LHCN-M2 (cell line): ENCODE data around the gene TBC1D9. TPM values are rescaled to one million over a fixed set of nuclear protein-coding genes. Genes with fewer than 3 reads are reported as not detected.

Source experiments
- DNase-seq: peaks from one replicate; pipeline ENCODE4 v3.0.0-alpha.2; 2012; ENCODE audit warnings: low read depth
- total RNA-seq: library from RNA; depleted of rRNA; stranded (reverse); fragments of >200 nt; gene quantifications from 2 replicates; pipeline ENCODE4 v1.2.3, GENCODE V29; 2014

Gene TBC1D9
- total RNA-seq, 1 experiment from 2014 or later = 20.3 TPM

DNA sequence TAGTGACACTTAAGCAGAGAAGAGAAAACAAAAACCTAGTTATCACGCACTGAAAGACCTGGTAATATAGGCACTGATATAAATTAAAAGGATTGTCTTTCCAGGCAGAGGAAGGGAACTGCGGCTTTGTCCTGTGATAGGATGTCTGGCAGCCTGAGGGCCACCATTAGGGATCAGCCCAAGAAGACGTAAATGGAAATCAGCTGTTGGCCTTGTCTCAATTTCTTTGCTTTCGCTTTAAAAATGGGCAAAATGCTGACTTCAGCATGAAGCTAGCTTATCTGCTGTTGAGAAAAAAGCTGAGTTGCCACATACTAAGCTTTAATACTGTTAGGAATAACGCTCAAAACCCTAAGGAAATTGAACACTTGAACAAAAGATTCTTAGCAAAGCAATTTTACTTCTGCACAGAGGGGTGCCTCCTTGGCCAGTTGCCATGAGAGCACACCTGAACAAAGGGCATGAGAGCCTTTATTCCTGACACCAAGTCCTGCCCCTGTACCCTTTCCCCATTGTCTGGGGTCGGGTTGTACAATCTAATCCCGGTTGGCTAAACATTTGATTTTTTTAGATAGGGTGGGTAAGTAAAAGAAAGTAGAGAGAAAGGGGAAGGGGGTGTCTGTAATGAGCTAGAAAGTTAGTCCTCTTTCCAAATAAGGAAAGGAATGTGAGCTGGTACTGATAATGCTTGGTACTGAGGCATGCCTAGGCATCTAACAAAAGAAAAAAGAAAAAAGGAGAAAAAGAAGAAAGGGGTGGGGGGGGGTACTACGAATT lies 102.3 kb downstream of the TBC1D9 start:
- no peak for DNase-seq

DNA sequence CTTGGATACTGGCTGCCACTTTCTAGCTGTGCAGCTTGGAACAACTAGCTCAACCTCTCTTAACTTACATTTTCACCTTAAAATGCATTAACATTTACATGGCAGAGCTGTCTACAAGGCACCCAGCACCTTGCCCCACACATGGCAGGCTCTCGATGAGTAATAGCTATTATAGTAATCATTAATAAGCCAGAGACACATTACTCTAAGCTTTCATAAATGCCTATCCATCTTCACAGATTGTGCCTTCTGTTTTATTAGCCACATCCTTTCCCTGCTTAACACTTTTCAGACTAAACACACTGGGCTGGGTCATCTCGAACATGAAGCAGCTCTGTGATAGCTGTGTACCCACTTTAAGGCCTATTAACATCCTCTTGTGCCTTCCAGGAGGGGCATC lies 103.6 kb downstream of the TBC1D9 start:
- no peak for DNase-seq

DNA sequence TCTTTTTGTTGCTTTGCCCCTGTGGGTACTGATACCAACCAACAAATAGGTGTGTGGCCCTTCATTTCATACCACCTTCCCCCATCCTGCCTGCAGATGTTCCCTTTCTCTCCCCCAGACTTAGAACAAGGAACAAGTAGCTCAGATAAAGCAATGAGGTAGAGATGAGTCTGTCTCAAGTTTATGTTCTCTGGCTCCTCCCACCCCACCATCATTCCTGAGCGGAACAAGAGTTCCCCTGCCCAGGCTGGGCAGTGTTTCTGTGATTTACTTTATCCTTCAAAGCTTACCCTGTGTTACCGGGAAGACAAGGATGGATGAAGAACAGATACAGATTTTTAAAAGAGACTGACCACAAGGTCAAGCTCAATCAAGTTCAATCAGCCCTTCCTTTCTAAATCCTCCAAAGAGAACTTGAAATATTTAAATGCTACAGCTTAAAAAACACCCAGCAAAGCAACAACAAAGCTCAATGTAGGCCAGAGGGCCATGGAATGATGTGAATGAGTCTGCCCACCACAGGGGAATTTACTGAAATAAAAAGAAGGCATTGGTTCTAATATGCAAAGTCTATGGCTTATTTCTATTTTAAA lies 107.4 kb downstream of the TBC1D9 start:
- DNase-seq = no peak

DNA sequence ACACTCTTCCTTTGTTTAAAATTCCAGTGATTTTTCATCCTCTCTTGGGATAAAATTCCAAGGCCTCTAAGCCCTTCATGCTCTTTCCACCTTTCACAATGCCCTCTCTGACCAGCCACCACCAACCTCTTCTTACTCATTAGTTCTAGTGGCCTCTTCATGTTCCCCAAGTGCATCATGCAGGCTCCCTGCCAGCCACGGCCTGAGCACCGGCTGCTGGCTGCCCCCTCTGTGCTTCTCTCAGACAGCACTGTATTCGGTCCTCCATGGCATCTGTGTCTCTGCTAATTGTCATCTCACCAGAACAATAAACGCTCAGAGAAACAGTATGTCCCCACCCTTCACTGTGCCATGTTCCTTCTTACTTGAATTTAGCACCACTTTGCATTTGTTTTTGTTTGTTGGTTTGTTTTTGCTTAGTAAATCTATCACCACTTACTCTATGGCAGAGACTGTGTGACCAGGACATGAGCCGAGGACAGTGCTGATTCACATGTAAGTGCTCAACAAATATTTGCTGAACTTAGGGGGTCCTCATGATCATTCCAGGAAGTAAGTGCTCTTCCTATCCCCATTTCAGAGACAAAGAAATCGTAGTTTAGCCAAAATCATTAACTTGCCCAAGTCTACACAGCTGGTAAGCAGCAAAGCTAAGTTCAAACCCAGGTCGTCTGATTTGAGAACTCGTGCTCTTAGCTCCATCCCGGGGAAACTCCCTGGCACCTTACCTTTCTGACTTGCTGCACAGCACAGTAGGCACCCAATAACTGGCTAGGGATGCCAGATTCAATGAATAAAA lies 110.4 kb downstream of the TBC1D9 start:
- no peak for DNase-seq

DNA sequence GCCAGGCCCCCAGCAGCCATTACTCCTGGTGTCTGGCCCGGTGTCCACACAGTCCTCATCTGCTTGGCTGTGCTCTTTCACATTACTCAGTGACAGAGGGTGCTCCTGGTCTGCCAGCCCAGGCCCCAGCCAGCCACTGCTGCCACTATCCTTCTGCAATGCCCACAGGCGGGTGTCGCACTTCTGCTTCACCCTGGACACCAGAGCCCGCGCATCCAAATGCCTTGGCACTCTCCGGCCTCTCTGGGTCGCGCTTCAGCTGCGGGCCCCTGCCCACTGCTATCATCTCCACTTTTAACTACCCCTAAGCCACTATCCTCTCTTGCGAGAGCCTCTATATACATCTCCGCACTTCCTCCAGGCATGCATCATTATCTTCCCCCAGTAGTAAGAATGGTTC lies 111.0 kb downstream of the TBC1D9 start:
- DNase-seq = no peak

DNA sequence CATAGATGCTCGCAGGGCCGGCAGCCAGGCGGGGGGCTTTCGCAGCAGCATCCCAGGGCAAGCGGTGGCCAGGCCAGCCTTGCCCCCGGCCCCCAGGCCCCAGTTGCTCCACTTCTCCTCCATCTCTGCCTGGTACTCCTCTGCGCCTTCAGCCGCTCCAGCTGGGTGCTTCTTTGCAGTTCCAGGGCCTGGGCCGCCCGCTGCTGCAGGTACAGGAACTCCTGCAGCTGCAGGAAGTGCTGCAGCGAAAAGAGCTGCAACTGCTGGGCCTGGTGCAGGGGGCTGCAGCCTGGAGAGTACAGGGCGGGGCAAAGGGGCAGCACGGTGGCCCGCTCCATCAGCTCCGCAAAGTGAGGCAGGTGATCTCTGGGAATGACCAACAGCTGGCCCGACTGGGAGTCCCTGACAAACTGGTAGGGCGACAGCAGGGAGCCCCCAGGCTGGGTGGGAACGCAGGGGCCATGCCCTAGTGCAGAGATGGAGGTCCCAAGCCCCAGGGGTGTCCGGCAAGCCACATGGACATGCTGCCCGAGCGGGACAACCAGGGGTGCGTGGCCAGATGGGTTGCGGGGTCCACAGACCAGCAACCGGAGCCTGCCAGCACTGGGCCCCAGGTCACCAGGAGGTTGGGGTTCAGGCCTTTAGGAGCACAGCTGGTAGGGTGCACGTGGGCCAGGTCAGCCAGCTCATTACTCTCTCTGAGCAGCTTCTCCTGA lies 111.6 kb downstream of the TBC1D9 start:
- DNase-seq = no peak

DNA sequence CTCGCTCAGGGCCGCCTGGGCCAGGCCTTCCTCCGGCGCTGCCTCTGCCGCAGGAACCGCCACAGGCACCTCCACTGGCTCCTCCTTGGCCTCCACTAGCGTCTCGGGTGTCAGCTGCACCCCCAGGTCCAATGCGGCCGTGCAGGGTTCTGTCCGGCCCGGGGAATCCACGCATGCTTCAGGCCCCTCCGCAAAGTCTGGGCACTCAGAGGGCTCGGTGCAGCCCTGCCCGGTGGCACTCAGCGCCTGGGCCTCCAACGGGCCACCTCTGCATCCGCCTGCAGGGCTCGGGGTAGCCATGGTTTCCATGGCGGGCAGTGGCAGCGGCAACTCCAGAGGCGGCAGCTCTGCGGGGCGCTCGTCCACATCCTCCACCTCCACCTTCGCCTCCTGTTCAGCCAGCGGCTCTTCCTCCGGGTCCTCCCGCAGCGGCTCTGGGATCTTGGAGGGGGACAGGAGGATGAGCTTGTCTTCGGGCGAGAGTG lies 112.6 kb downstream of the TBC1D9 start:
- DNase-seq = no peak

DNA sequence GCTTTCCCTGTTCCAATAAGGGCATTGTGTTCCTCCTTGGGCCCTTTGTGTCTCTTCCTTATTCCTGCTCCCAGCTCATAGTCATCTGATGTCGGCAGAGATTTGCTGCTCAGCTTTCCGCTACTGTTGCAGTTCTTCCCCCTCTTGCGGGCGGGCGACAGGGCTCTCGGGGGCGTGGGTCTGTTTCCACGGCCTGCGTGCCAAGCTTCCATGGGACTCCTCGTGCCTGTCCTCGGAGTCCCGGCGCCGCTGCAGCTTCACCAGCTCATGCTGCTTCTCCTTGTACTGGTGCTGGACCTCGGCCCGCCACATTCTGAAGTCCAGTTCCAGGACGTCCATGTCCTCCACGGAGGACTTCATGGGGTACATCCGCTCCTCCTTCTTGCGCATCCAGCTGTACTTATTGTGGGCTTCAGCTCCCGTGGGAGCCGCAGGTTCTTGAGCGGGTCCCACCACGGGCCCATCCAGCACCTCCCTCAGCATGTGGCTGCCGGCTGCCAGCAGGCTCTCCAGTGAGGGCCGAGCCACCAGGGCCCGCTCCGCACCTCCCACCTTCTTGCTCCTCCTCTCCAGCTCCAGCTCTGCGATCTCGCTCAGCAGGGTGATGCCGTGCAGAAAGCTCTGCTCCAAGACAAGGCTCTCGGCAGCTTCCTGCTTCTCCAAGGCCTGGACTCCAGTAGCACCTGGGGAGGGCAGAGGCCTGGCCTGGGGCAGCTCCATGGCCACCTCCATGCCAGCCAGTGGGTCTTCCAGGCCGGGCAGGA lies 113.3 kb downstream of the TBC1D9 start:
- no peak for DNase-seq

DNA sequence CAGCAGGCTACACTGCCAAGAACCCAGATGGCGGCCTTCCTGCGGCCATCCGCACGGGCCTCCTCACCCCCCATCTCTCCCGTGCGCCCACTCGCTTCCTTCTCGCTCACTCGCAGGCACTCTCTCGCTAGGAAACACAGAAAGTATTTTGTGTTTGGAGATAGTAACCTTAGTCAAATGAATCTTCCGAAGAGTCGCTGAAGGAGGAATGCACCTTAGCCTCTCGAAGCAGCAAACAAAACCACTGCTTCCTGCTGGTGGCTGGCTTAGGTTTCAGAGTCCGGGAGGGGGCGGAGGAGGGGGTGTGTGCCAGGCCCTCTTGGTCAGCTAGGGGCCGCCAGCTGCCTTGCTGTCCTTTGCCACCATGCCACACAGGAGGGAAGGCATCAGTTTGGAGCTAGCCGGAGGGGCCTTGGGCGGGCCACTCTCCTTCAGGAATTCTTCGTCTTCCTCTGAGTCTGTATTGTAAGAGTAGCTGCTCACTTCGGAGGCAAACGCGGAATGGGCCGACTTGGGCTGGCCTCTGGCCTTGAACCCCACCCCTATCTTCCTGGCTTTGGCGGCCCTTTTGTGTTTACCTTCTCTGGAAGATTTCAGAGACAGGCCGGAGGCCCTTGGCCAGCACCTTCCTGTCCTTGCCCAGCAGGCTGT lies 114.3 kb downstream of the TBC1D9 start:
- DNase-seq = no peak

DNA sequence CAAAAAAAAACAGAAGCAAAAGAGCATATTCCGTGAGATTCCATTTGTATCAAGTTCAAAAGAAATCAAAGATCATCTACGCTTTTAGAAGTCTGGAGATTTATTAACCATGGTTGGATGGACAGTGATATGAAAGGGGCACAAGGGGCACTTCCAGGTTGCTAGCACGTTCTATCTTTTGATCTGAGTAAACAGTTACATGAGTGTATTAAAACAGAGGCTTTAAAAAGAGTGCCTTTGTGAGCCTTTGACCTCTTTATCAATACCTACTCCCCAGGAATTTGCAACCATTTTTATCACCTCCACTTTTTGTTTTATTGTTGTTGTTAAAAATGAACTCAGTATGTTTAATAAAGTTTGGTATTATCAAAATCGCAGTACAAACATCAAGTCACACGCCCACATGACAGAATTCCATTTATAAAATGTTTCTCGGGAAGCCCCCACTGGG lies 115.1 kb downstream of the TBC1D9 start:
- DNase-seq = no peak

DNA sequence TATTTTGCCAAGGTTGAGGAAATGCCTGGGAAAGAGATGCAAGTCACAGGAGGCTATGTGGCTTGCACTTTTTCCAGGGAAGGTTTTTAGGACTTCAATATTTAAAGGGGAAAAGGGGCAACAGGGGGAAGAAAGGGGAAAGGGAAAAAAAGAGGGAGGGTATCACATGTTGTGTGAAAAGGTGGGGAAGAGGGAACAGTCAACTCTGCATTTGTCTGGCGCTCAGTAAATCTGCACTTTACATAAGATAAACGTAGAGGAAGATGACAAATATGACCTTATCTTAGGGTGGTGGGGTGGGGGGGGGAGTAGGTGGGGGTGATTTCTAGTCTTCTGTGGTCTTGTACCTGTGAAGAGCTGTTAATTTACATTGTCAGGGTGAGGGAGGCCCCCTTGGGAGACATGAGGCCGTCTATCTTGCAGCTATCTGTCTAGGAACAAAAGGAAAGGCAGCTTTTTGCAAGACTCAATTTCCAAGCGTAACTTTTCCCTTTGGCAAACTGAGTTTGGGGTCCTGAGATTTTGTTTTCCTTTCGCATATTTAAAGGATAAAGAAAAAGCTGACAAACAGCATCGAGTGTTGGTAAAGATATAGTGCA lies 115.9 kb downstream of the TBC1D9 start:
- no peak for DNase-seq

DNA sequence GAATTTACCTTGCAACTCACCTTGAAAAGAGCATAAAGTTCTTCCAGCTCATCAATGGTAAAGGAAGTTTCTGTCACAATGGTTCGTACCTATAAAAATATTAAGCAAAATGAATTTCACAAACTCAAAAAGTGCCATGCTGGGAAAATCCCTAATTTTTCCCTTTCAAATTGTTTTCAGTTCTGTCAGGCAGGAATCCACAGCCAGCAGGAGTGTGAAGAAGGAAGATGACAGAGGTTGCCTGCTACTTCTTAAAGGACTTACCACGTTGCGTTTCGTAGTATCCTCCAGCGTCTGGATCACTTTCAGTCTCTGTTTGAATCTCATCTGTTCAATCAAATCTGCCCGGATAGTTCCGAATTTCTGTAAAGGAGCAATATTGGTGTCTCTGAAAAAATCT lies 117.1 kb downstream of the TBC1D9 start:
- no peak for DNase-seq

DNA sequence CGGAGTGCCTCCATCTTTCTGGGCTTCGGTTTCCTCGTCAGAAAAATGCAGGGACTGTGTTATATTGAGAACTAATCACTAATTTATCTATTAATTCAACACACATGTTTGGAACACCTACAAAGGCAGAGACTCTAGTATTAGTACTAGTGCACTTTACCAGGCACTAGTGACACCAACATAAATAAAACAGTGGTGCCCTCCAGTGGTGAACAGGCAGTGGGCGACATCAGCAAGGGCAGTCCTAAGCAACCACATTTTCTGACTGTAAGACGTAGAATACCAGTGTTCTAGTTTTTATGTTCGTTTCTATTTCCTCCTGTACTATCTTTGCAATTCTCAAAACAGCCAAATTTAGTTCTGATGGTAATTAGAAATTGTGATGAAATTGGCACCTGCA lies 118.3 kb downstream of the TBC1D9 start:
- peak; percentile 14 for DNase-seq

DNA sequence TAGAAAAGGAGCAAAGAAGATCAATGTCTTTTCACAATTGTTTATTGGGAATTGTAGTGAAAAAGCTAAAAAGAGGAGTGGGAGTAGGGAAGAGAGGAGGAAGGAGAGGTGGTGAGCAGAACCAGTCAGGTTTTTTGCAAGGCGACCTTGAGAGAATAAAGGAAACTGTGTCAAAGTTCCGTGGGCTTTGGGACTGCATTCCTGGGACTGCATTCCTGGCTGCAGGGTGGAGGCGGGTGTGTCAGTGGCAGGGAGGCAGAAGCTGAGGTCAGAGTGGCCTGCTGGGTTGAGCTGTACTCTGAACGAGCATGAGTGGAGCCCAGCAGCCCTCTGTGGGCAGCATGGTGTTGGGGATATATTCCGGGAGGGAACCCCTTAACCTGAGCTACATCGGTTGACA lies 120.6 kb downstream of the TBC1D9 start:
- peak; percentile 7 for DNase-seq

DNA sequence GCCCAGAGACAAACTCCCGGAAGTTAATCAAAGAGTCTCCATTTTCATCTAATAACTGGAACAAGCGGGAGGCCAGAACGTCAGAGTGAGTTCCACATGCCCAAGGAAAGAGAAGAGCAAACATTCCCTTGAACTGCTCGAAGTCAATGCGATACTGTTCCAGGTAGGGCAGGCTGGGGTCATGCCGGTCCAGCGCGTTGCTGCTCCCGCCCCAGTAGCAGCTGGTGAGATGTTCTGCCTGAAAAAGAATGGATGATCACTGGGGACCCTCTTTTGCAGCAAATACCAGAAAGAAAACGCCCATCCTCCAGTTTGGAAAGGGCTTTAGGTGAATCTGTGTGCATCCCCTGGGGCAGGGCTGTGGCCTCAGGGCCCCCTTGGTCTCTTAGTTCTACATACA lies 122.2 kb downstream of the TBC1D9 start:
- DNase-seq = no peak

DNA sequence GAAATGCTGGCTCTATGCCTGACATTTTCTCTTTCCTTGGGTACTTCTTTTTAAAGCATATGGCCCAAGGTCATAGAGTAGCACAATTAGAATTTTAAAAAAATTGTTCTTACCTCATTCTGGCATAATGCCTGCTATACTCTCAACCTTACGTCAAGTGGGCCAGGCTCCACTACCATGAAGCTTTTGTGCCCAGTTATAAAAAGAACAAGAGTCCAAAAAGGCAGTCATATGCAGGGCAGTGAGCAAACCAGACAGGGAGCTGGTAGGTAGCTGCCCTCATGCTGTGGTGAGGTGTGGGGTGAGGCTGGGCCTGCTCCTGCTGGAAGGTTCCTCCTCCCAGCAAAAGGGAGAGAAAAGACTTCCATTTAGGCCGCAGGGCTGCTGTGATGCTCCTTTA lies 123.1 kb downstream of the TBC1D9 start:
- no peak for DNase-seq

DNA sequence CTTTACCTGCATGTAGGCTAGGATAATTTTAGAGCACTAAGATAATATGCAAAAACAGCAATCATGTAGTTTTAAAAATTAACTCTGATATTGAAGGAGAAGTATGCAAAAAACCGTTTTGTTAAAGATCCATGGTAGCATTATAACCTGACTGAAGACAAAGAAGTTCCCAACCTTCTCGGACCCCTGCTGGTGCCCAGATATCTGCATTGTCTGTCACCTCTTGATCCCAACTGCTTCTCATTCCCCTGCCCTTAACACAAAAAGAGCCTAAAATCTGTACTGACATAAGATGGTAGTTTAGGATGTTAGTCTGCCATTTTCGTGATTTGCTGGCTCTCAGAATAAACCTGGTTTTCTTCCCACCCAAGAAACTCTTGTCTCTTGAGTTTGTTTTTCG lies 125.9 kb downstream of the TBC1D9 start:
- DNase-seq = no peak

DNA sequence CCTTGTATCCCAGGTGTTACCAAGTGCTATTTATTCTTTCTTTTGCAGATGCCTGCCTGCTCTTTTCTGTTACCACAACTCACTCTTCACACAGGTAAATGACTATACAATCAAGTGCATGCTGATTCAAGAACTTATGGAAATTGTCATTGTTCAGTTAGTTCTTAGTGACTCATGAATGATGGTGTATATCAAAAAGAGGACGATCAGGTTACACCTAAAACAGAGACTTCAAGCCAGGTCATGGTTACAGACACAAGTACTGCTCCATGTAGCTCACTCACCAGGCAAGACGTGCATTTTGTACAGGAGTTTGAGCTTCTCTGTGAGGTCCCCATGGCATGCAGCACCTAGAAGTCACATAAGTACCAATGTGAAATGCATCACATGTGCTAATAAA lies 128.2 kb downstream of the TBC1D9 start:
- no peak for DNase-seq

DNA sequence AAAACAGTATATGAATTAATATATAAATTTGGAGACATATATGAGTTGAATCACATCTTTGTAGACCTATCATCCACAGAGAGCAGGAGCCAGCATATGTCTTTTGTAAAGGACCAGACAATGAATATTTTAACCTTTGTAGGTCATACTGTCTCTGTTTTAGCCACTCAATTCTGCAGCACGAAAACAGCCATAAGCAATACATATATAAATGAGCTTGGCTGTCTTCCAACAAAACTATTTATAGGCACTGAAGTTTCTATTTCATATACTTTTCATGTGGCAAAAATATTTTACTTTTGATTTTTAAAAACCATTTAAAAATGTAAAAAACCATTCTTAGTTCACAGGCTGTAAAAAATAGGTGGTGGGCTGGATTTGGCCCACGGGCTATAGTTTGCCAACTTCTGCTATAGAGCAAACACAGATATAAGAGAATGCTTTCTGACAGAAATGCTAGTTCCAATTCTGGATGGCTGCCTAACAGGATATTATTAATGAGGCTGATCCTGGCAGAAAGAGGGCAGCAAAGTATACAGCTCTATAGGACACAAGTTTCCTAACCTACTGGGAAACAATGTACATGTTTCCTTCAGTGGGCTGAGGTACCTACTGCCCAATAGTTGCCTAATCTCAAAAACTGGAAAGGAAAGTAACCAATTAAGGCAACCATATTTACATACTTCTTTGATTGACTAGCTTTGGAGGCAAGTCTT lies 129.4 kb downstream of the TBC1D9 start:
- DNase-seq = no peak
